HepG2 (cell line): ENCODE results near the gene TPST1.

ENCODE experiments used
- CEBPB ChIP-seq: IDR thresholded peaks from 2 replicates; pipeline ENCODE4 v1.6.1; 2011; ENCODE audit warnings: low read depth, low read length, improper control_type of control experiment, borderline replicate concordance
- ZNF333 ChIP-seq: sonication (generic); formaldehyde crosslinking; IDR thresholded peaks from 2 replicates; pipeline ENCODE4 v1.4.0; 2020; ENCODE audit warnings: mild to moderate bottlenecking, missing genetic modification reagents, borderline replicate concordance
- ZNF44 ChIP-seq: sonication (generic); formaldehyde crosslinking; IDR thresholded peaks from 2 replicates; pipeline ENCODE4 v1.5.1; 2020; ENCODE audit warnings: mild to moderate bottlenecking, missing genetic modification reagents
- ZNF589 ChIP-seq: sonication (generic); formaldehyde crosslinking; conservative IDR thresholded peaks from 2 replicates; pipeline ENCODE4 v1.8.0; 2022; ENCODE audit warnings: mild to moderate bottlenecking, moderate library complexity, missing genetic modification reagents
- TF ChIP-seq, protein P1 (sequence below): sonication (generic); formaldehyde crosslinking; IDR thresholded peaks from 2 replicates; pipeline ENCODE4 v1.8.0; 2022; ENCODE audit warnings: mild to moderate bottlenecking, missing genetic modification reagents

DNA sequence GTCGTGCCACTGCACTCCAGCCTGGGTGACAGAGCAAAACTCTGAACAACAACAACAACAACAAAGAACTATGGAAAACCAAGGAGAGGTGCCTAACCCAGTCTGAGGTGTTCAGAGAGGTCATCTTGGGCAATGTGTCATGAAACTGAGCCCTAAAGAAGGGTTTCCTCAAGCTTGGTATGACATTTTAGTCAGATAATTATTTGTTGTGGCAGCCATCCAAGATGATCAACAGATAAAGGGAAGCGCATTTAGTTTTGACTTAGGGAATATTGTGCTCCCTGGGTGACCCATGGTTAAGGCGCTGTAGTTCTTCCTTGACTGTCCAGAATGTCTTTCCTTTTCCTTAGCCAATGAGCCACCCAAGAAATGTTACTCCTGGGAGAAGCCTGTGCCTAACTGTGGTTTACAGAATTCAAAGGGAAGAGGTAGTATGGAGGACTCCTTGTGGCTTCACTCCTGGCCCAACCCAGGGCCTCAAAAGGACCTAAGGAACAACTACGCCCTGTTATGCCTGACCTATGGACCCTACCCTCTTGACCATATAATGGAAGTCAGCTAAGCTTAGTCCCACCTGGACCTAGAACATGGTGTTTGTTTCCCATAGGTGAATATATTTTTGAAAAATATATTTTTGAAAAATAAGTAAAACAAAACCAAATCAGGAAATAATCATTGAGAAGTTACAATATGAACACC lies 42.4 kb downstream of the TPST1 start:
- TF ChIP-seq, protein P1, sequence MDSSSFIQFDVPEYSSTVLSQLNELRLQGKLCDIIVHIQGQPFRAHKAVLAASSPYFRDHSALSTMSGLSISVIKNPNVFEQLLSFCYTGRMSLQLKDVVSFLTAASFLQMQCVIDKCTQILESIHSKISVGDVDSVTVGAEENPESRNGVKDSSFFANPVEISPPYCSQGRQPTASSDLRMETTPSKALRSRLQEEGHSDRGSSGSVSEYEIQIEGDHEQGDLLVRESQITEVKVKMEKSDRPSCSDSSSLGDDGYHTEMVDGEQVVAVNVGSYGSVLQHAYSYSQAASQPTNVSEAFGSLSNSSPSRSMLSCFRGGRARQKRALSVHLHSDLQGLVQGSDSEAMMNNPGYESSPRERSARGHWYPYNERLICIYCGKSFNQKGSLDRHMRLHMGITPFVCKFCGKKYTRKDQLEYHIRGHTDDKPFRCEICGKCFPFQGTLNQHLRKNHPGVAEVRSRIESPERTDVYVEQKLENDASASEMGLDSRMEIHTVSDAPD (CRISPR knock-in tag), result no peak
- TF ChIP-seq ZNF44 (CRISPR knock-in tag) (no peak), CEBPB (no peak), ZNF333 (CRISPR knock-in tag) (no peak), ZNF589 (CRISPR knock-in tag) (no peak)
